NCI-H2196 treated with DMSO at 0.1 percent for 48 hours (cell line): ENCODE data around the gene CPED1.
"Not testable (repeated sequence)": the region's sequence is repeated elsewhere in the genome, so short reads cannot be mapped to it uniquely, and the experiment has no call there.

Experiments
- DNase-seq: peaks from one replicate; lab custom pipeline; 2025; ENCODE audit not compliant: unreplicated experiment; lab: John Stamatoyannopoulos, UW

The CPED1 gene

DNA sequence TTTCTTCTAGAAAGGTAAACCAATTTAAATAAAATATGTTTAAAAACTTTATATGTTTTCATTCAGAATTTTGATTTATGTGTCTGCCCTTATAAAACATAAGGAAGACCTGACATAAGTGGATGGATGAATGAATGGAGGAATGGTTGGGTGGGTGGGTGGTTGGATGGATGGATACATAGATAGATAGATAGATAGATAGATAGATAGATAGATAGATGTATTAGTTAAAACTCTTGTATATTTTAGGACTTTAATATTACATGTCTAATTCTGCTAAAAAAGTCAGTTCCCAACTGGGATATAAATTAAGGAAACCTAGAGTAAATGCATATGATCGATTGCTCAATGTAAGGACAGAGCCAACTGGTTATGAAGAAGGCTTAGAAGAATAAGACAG, 184.0 kb downstream of the CPED1 start:
- no peak for DNase-seq

DNA sequence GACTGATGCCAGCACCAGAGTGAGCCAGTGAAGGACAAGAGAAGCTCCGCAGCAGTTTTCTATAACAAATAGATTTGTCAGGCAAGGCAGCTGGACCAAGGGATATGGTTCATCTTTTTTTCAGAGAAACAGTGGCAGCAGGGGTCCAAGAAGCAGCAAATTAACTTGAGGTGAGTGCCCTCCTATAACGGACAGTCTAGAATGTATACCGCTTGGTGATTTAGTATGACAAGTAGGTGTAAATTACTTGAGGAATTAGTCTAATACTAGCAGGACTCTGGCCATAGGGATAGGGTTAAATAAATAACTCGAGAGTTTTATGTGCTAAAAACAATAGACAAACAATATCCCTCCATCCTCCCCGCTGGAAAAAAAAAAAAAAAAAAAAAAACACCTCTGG, 187.3 kb downstream of the CPED1 start:
- no peak for DNase-seq

DNA sequence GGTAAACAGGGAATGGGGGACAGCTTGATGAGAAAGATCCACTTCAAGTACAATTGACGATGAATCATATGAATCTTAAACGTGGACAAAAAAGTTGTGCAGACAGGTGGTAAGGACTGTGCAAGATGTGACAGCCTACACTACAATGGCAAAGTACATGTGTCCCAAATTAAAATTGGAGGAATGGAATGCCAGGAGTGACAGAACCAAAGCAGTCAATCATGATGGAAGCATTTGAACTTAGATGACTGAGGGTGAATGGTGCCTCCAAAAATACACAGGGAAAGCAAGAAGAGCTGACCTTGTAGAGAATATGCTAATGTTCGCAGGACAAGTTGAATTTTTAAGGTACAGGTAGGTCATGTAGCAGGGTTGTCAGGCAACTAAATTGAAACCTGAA, 189.9 kb downstream of the CPED1 start:
- no peak for DNase-seq

- DNase-seq = no peak
Measured at GRCh38 chr7:121178869-121179497, 190.5 kb downstream of the CPED1 start.

GRCh38 chr7:121180436-121181063, 192.0 kb downstream of the CPED1 start:
- DNase-seq = no peak

DNA sequence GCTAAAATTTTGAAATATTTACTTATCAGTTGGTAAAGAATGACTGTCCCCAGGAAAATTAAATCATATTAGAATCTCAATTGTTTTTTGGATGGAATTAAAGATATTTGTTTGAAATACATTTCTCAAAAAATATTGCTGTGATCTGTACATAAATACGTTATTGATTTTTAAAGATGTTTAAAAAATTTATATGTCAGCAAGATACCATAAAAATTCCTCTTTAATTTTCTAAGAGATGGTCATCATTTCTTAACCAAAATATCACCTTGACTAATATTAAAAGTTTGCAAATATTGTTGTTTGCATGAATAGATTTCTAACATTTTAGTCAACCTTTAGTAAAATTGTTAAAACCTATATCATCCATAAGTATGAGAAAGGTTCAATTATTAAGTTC, 192.8 kb downstream of the CPED1 start:
- DNase-seq = no peak

DNA sequence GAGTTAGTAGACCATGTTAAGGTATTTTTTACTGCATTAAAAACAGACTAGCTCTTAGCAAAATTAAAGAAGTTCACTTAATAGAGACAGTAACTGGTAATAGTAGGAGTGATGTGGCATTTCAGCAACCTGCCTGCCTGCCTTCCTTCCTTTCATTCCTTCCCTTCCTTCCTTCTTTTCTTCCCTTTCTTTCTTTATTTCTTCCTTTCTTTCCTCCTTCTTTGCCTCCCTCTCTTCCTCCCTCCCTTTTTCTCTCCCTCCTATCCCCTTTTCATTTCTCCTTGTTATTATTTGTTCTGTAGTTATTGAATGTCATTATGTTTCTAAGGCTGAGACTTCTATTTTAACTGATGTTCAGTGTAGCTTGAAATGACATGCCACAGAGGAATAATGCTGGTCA, 193.8 kb downstream of the CPED1 start:
- no peak for DNase-seq

- no peak for DNase-seq
Measured at GRCh38 chr7:121182902-121183301, 194.4 kb downstream of the CPED1 start.

GRCh38 chr7:121183883-121184282, 195.4 kb downstream of the CPED1 start:
- DNase-seq = not testable (repeated sequence)

DNA sequence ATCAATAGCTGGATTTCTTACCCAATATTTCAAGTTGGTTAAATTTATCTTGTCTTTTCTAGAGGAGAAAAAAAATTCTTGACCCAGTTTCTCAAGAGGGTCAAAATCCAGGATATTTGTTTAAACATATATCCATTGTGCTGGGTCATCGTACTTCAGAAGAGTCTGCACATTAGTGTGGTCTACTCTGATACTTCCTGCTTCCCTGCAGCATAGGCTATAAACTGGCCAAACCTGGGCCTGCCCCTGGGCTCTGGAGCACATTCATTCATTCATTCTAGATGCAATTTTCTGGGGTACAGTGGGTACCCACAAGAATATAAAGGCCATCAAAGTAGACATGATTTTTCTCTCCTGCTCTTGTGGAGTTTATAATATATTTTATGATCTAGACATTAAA, 198.2 kb downstream of the CPED1 start:
- no peak for DNase-seq

DNA sequence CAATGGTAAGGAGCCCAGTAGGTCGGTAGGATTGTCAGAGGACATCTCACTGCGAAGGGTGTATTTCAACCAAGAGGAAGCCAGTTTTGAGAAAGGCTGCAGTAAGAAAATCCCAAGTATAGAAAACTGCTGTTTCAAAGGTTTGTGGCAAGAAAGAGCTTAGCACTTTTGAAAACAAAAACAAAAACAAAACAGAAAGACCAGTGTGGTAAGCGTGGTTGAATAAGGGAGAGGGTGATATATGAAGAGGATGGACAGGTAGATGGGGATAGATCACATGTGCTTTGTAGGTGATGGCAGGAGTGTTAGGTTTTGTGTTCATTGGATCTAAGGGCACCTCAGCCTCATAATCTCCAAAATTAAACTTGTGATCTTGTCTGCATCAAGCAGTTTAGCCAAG, 198.7 kb downstream of the CPED1 start:
- no peak for DNase-seq

DNA sequence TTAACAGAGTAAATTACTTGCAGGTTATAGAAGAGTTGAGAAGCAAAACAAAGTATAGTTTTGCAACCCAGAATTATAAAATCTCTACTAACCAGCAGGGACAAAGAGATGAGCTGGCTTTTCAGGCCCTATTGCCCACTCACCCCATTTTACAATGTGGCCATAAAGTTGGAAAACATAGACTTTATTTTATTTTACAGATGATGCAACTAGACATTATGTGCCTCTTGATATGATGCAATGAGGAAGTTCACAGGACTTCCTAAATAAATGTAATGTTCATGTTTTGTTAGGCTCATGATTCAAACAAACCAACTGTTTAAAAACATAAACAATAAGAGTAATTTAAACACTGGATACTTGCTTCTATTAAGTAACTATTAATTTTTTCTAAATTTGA, 199.2 kb downstream of the CPED1 start:
- no peak for DNase-seq

DNA sequence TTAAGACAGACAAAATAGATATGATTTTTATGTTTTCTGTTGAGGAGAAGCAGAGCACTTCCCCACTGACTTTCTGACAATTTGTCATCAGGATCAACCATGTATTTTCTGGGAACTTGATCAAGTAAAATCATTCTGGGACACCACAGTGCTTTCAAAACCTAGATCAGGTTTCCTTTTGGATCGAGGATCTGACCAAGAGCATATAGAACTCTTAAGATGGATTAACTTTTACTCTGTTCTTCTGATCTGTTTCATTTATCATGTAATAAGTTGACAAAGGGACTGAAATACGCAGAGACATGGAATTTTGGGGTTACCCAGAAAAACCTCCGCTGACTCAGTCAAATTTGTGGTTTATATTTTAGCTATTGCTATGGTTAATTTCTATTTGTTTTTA, 204.3 kb downstream of the CPED1 start:
- no peak for DNase-seq

DNA sequence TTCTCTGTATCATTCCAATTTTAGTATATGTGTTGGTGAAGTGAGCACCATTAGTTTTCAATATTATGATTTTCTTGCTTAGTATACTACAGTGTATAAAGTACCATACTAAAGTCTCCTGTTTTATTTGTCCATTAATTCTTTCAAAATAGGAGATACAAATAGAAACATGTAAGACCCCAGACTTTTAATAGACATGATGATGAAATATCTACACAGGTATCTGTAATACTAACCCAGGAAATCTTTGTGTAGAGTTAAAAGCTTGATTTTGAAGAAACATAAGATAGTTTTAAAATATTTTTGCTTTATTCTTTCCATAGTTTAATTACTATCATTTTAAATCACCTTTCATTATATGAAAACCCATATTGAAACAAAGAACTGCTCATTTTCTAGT, 206.5 kb downstream of the CPED1 start:
- DNase-seq = no peak

DNA sequence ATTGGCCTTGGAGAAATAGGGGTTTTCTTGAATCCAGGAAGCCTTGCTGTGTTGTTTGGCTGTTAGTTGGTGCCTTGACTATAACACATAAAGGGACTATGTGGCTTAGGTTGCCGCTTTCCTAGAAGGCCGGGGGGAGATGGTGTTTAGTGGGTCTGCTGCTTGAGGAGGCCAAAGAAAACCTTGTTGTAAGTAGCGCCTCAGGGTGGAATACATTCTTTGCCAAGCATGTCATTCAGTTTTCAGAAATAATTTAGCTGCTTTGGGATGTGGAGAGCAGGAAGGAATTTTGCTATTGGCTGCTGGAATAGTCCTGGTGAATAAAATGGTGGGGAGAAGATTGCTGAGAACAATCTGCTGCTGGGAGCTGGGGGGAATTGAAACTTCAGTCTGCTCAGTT, 207.4 kb downstream of the CPED1 start:
- DNase-seq = no peak

- DNase-seq = no peak
Measured at GRCh38 chr7:121196286-121196685, 207.8 kb downstream of the CPED1 start.

- DNase-seq = no peak
Measured at GRCh38 chr7:121197455-121197854, 208.9 kb downstream of the CPED1 start.

- no peak for DNase-seq
Measured at GRCh38 chr7:121198502-121198901, 210.0 kb downstream of the CPED1 start.

GRCh38 chr7:121202125-121202524, 213.6 kb downstream of the CPED1 start:
- no peak for DNase-seq

DNA sequence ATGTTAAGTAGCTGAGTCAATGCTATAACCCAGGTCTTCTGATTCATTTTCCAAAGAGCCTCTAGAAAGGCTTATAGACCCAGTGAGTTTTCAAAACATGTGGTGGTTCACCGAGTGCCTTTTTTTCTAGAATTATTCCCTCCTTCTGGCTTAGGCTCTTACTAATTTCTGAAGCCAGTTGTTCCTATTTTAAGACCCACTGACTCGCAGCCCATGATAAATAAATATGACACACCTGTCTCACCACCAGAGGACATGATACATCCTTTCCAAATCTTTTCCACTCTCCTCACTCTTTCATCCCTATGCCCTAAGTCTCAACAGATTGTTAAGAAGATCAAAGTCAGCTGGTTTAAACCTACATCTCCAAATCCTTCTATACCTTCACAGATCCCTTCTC, 214.3 kb downstream of the CPED1 start:
- DNase-seq = no peak

- no peak for DNase-seq
Measured at GRCh38 chr7:121204537-121204936, 216.0 kb downstream of the CPED1 start.

GRCh38 chr7:121205777-121206176, 217.3 kb downstream of the CPED1 start:
- no peak for DNase-seq

- DNase-seq = no peak
Measured at GRCh38 chr7:121211253-121211652, 222.7 kb downstream of the CPED1 start.
